Caco-2 (cell line): ENCODE measurements around the gene CFAP61. TPM values are rescaled to one million over a fixed set of nuclear protein-coding genes. Genes with fewer than 3 reads are reported as not detected.

Experiments
- BruUV-seq: library from RNA; stranded (reverse); fragments of 400-500 nt; replicated peaks from 2 replicates; lab custom pipeline; 2021; lab: Mats Ljungman, UMichigan
- CTCF ChIA-PET: fragments of 300-600 bp; sonication (Branson Sonifier 250); formaldehyde crosslinking; loops from one replicate; lab custom pipeline; 2022; ENCODE audit warnings: antibody characterized with exemption; lab: Charles Lee
- POLR2A ChIA-PET: fragments of 300-600 bp; sonication (Branson Sonifier 250); formaldehyde crosslinking; loops from one replicate; lab custom pipeline; 2022; ENCODE audit warnings: antibody characterized with exemption; lab: Charles Lee
- DNase-seq, 2 experiments: peaks; one replicate each; pipeline versions ENCODE4 v3.0.0 to v3.0.0-alpha.2; 2020 to 2022
- H3K27me3 ChIP-seq: replicated peaks from 2 replicates; pipeline ENCODE4 v1.6.0; 2011; ENCODE audit warnings: low read length; ENCODE audit not compliant: control insufficient read depth, insufficient read depth
- H3K36me3 ChIP-seq: 2 replicates; pipeline ENCODE4 v1.5.1; 2011; ENCODE audit warnings: low read length; ENCODE audit not compliant: control insufficient read depth, insufficient read depth
- H3K4me1 ChIP-seq: fragments of 250-450 bp; sonication (Bioruptor Pico); 2 replicates; pipeline ENCODE4 v1.5.1; 2020; ENCODE audit warnings: mild to moderate bottlenecking
- H3K4me3 ChIP-seq: 2 replicates; pipeline ENCODE4 v1.5.1; 2011; ENCODE audit warnings: low read depth, mild to moderate bottlenecking, control low read depth, low read length
- H3K9me3 ChIP-seq: fragments of 250-450 bp; sonication (Bioruptor Pico); 2 replicates; pipeline ENCODE4 v1.5.1; 2020; ENCODE audit warnings: mild to moderate bottlenecking, moderate library complexity
- H3K27ac Mint-ChIP-seq: one replicate; pipeline ENCODE4 v1.8.0; 2022; ENCODE audit warnings: mixed read lengths; ENCODE audit not compliant: unreplicated experiment
- H3K27me3 Mint-ChIP-seq: one replicate; pipeline ENCODE4 v1.8.0; 2022; ENCODE audit warnings: mixed read lengths; ENCODE audit not compliant: insufficient read depth, unreplicated experiment
- H3K36me3 Mint-ChIP-seq: one replicate; pipeline ENCODE4 v1.8.0; 2022; ENCODE audit warnings: mild to moderate bottlenecking, mixed read lengths; ENCODE audit not compliant: insufficient read depth, unreplicated experiment
- H3K4me1 Mint-ChIP-seq: one replicate; pipeline ENCODE4 v1.8.0; 2022; ENCODE audit warnings: low read depth, mixed read lengths; ENCODE audit not compliant: unreplicated experiment
- H3K4me3 Mint-ChIP-seq: one replicate; pipeline ENCODE4 v1.8.0; 2022; ENCODE audit warnings: mild to moderate bottlenecking, moderate library complexity, mixed read lengths; ENCODE audit not compliant: unreplicated experiment
- H3K9me3 Mint-ChIP-seq: one replicate; pipeline ENCODE4 v1.8.0; 2022; ENCODE audit warnings: mixed read lengths; ENCODE audit not compliant: unreplicated experiment
- CTCF ChIP-seq, 2 experiments: fragments of 200-600 bp in 1 of 2; IDR thresholded peaks; 1 replicate in 1 of 2; 2 replicates in 1 of 2; pipeline versions ENCODE4 v1.5.1 to v1.8.0; 2011 to 2022; ENCODE audit warnings: antibody characterized with exemption in 1 of 2, control low read depth in 1 of 2, inconsistent platforms in 1 of 2, low read depth in 1 of 2, low read length in 1 of 2, mild to moderate bottlenecking in 1 of 2, moderate library complexity in 1 of 2; ENCODE audit not compliant: insufficient read depth in 1 of 2, severe bottlenecking in 1 of 2, unreplicated experiment in 1 of 2
- intact Hi-C: fragments of 100-400 bp; cut with micrococcal nuclease; formaldehyde crosslinking; loops from one replicate; pipeline ENCODE4 v1.10.0; 2022; ENCODE audit not compliant: unreplicated experiment
- total RNA-seq: library from RNA; stranded (reverse); gene quantifications from 2 replicates; pipeline ENCODE4 v1.2.3, GENCODE V29; 2022

CFAP61 gene
- total RNA-seq, 1 experiment from 2014 or later, result not detected

- POLR2A ChIA-PET, result no interaction called here
- CTCF ChIA-PET, result no interaction called here
Observed at GRCh38 chr20:20137851-20138250, 85.5 kb downstream of the CFAP61 start.

GRCh38 chr20:20138301-20139064 lies 86.2 kb downstream of the CFAP61 start:
- Mint-ChIP-seq H3K27ac (no peak overlapping the region), H3K27me3 (no peaks in the 10 kb centered on the region), H3K36me3 (no peaks in the 10 kb centered on the region), H3K9me3 (peaks cover 8% of the 10 kb centered on the region), H3K4me3 (no peak overlapping the region), H3K4me1 (no peaks in the 10 kb centered on the region)
- intact Hi-C loops, result loop anchor here (10.0 kb wide), 1 partner anchor 226 kb away; the partner anchor contains the start of gene INSM1
- no TSS peak for BruUV-seq
- no peak for TF ChIP-seq CTCF (IDR thresholded peaks at IDR 0.05; ENCODE audit: insufficient read depth in 1 of 2, low read depth in 1 of 2, low read length in 1 of 2, severe bottlenecking in 1 of 2, unreplicated experiment in 1 of 2)
- ChIA-PET POLR2A (no interaction called here), CTCF (no interaction called here)
- H3K4me1 ChIP-seq, result peaks cover 16% of the 10 kb centered on the region
- DNase-seq, result no peak
- H3K4me3 ChIP-seq, result no peak overlapping the region
- H3K27me3 ChIP-seq, result no peaks in the 10 kb centered on the region
- H3K9me3 ChIP-seq, result peaks cover 20% of the 10 kb centered on the region
- no peaks in the 10 kb centered on the region for H3K36me3 ChIP-seq

More at GRCh38 chr20:20137851-20138250, 85.5 kb downstream of the CFAP61 start:
- BruUV-seq, result no TSS peak
- TF ChIP-seq CTCF (IDR thresholded peaks at IDR 0.05; ENCODE audit: insufficient read depth in 1 of 2, low read depth in 1 of 2, low read length in 1 of 2, severe bottlenecking in 1 of 2, unreplicated experiment in 1 of 2), result no peak
- intact Hi-C loops, result loop anchor here (10.0 kb wide), 1 partner anchor 227 kb away; the partner anchor contains the start of gene INSM1
- Histone ChIP-seq H3K4me1 (peaks cover 16% of the 10 kb centered on the region), H3K27me3 (no peaks in the 10 kb centered on the region), H3K36me3 (no peaks in the 10 kb centered on the region), H3K9me3 (peaks cover 23% of the 10 kb centered on the region), H3K4me3 (no peak overlapping the region)
- Mint-ChIP-seq H3K27me3 (no peaks in the 10 kb centered on the region), H3K4me3 (no peak overlapping the region), H3K27ac (no peak overlapping the region), H3K36me3 (no peaks in the 10 kb centered on the region), H3K4me1 (no peaks in the 10 kb centered on the region), H3K9me3 (peaks cover 12% of the 10 kb centered on the region)
- DNase-seq, result no peak

- ChIA-PET CTCF (no interaction called here), POLR2A (no interaction called here)
- Mint-ChIP-seq H3K9me3 (peaks cover 8% of the 10 kb centered on the region), H3K4me1 (no peaks in the 10 kb centered on the region), H3K27ac (no peak overlapping the region), H3K4me3 (no peak overlapping the region), H3K27me3 (no peaks in the 10 kb centered on the region), H3K36me3 (no peaks in the 10 kb centered on the region)
- no TSS peak for BruUV-seq
- no peaks in the 10 kb centered on the region for H3K36me3 ChIP-seq
- H3K9me3 ChIP-seq, result peaks cover 20% of the 10 kb centered on the region
- no peak overlapping the region for H3K4me3 ChIP-seq
- no peaks in the 10 kb centered on the region for H3K27me3 ChIP-seq
- DNase-seq, result no peak
- TF ChIP-seq CTCF (IDR thresholded peaks at IDR 0.05; ENCODE audit: insufficient read depth in 1 of 2, low read depth in 1 of 2, low read length in 1 of 2, severe bottlenecking in 1 of 2, unreplicated experiment in 1 of 2), result no peak
- intact Hi-C loops, result loop anchor here (10.0 kb wide), 1 partner anchor 225 kb away; the partner anchor contains the start of gene INSM1
- H3K4me1 ChIP-seq, result peaks cover 14% of the 10 kb centered on the region
Observed at GRCh38 chr20:20139403-20139802, 87.1 kb downstream of the CFAP61 start.
